Activated T-helper 17 cell treated with anti-CD3 and anti-CD28 coated beads, Interleukin-2, amount 50 U/mL, for 72 hours (primary cell): ENCODE measurements around the gene KIF22. TPM values are rescaled to one million over a fixed set of nuclear protein-coding genes. Genes with fewer than 3 reads are reported as not detected.

Source experiments
- ATAC-seq: fragments of 150-1000 bp; cut with Tn5 transposase; replicated peaks from 2 replicates; pipeline ENCODE4 v1.10.0; 2021; ENCODE audit warnings: mild to moderate bottlenecking, moderate library complexity
- H3K27ac Mint-ChIP-seq: one replicate; pipeline ENCODE4 v1.8.0; 2022; ENCODE audit warnings: mixed read lengths
- H3K27me3 Mint-ChIP-seq: one replicate; pipeline ENCODE4 v1.8.0; 2022; ENCODE audit warnings: mixed read lengths
- H3K36me3 Mint-ChIP-seq: one replicate; pipeline ENCODE4 v1.8.0; 2022; ENCODE audit warnings: low read depth, mild to moderate bottlenecking, mixed read lengths
- H3K4me1 Mint-ChIP-seq: one replicate; pipeline ENCODE4 v1.8.0; 2022; ENCODE audit warnings: mixed read lengths
- H3K4me3 Mint-ChIP-seq: one replicate; pipeline ENCODE4 v1.8.0; 2022; ENCODE audit warnings: mild to moderate bottlenecking, mixed read lengths
- H3K9me3 Mint-ChIP-seq: one replicate; pipeline ENCODE4 v1.8.0; 2022; ENCODE audit warnings: mixed read lengths
- total RNA-seq, 2 donors: library from RNA; stranded (reverse); gene quantifications; one replicate each; pipeline ENCODE4 v1.2.3, GENCODE V29; 2022

Gene KIF22
- total RNA-seq, 2 donors from 2014 or later, result 122 to 139 TPM

- H3K9me3 Mint-ChIP-seq, result no peaks in the 10 kb centered on the region
- H3K4me1 Mint-ChIP-seq, result peaks cover 30% of the 10 kb centered on the region
- peaks cover 59% of the 10 kb centered on the region for H3K36me3 Mint-ChIP-seq
- H3K27ac Mint-ChIP-seq, result peak within 1 kb of the TSS; percentile 86
- ATAC-seq, result no peak
- H3K27me3 Mint-ChIP-seq, result no peaks in the 10 kb centered on the region
- peak within 1 kb of the TSS; percentile 97 for H3K4me3 Mint-ChIP-seq
Observed at GRCh38 chr16:29811896-29812665, 21.5 kb downstream of the KIF22 start, which contains the start of gene PRRT2. Gene PRRT2 (plus strand): TSS chr16:29812193. CDS start chr16:29813055, 862 bp downstream.

GRCh38 chr16:29812754-29813643 is 22.4 kb downstream of the KIF22 start:
- Mint-ChIP-seq H3K4me1 (peaks cover 32% of the 10 kb centered on the region), H3K4me3 (peak overlapping the region; percentile 97), H3K9me3 (no peaks in the 10 kb centered on the region), H3K27me3 (no peaks in the 10 kb centered on the region), H3K27ac (no peak overlapping the region), H3K36me3 (peaks cover 59% of the 10 kb centered on the region)
- ATAC-seq, result no peak

- peaks cover 36% of the 10 kb centered on the region for H3K4me1 Mint-ChIP-seq
Observed at GRCh38 chr16:29813644-29814562, 23.4 kb downstream of the KIF22 start.

GRCh38 chr16:29814592-29814991 is 24.0 kb downstream of the KIF22 start:
- no peak for ATAC-seq
- H3K4me3 Mint-ChIP-seq, result peak overlapping the region; percentile 99
- peaks cover 59% of the 10 kb centered on the region for H3K36me3 Mint-ChIP-seq
- H3K27me3 Mint-ChIP-seq, result no peaks in the 10 kb centered on the region
- H3K27ac Mint-ChIP-seq, result no peak overlapping the region
- peaks cover 43% of the 10 kb centered on the region for H3K4me1 Mint-ChIP-seq
- H3K9me3 Mint-ChIP-seq, result no peaks in the 10 kb centered on the region

More at GRCh38 chr16:29813644-29814562, 23.4 kb downstream of the KIF22 start:
- H3K9me3 Mint-ChIP-seq, result no peaks in the 10 kb centered on the region
- H3K36me3 Mint-ChIP-seq, result peaks cover 59% of the 10 kb centered on the region
- H3K27ac Mint-ChIP-seq, result no peak overlapping the region
- no peaks in the 10 kb centered on the region for H3K27me3 Mint-ChIP-seq
- H3K4me3 Mint-ChIP-seq, result peak overlapping the region; percentile 99
- ATAC-seq, result no peak

- no peaks in the 10 kb centered on the region for H3K27me3 Mint-ChIP-seq
- peak overlapping the region; percentile 95 for H3K27ac Mint-ChIP-seq
- H3K4me1 Mint-ChIP-seq, result peaks cover 45% of the 10 kb centered on the region
- peaks cover 59% of the 10 kb centered on the region for H3K36me3 Mint-ChIP-seq
- no peaks in the 10 kb centered on the region for H3K9me3 Mint-ChIP-seq
- ATAC-seq, result no peak
- H3K4me3 Mint-ChIP-seq, result peak overlapping the region; percentile 99
Observed at GRCh38 chr16:29815032-29815721, 24.6 kb downstream of the KIF22 start.

- Mint-ChIP-seq H3K36me3 (peaks cover 59% of the 10 kb centered on the region), H3K27ac (peak within 1 kb of the TSS; percentile 95), H3K9me3 (no peaks in the 10 kb centered on the region), H3K27me3 (no peaks in the 10 kb centered on the region), H3K4me1 (peaks cover 38% of the 10 kb centered on the region), H3K4me3 (peak within 1 kb of the TSS; percentile 99)
- peak; percentile 76 for ATAC-seq
Observed at GRCh38 chr16:29815793-29816693, 25.5 kb downstream of the KIF22 start, which contains the start of gene PAGR1. Gene PAGR1 (plus strand): TSS chr16:29816152. CDS start chr16:29816526, 374 bp downstream.

GRCh38 chr16:29816694-29817441 is 26.3 kb downstream of the KIF22 start:
- peaks cover 65% of the 10 kb centered on the region for H3K36me3 Mint-ChIP-seq

GRCh38 chr16:29818082-29818481 is 27.5 kb downstream of the KIF22 start:
- no peaks in the 10 kb centered on the region for H3K27me3 Mint-ChIP-seq
- H3K27ac Mint-ChIP-seq, result peak overlapping the region; percentile 96
- no peaks in the 10 kb centered on the region for H3K9me3 Mint-ChIP-seq
- peaks cover 77% of the 10 kb centered on the region for H3K36me3 Mint-ChIP-seq
- no peak for ATAC-seq
- H3K4me1 Mint-ChIP-seq, result peaks cover 36% of the 10 kb centered on the region
- H3K4me3 Mint-ChIP-seq, result peak overlapping the region; percentile 99

More at GRCh38 chr16:29816694-29817441, 26.3 kb downstream of the KIF22 start:
- ATAC-seq, result peak; percentile 44
- no peaks in the 10 kb centered on the region for H3K9me3 Mint-ChIP-seq
- no peaks in the 10 kb centered on the region for H3K27me3 Mint-ChIP-seq
- H3K4me1 Mint-ChIP-seq, result peaks cover 36% of the 10 kb centered on the region
- peak overlapping the region; percentile 95 for H3K27ac Mint-ChIP-seq
- H3K4me3 Mint-ChIP-seq, result peak overlapping the region; percentile 99

- Mint-ChIP-seq H3K27ac (peak overlapping the region; percentile 96), H3K4me3 (peak overlapping the region; percentile 99), H3K9me3 (no peaks in the 10 kb centered on the region), H3K27me3 (no peaks in the 10 kb centered on the region), H3K36me3 (peaks cover 79% of the 10 kb centered on the region), H3K4me1 (peaks cover 30% of the 10 kb centered on the region)
- ATAC-seq, result no peak
Observed at GRCh38 chr16:29819506-29819905, 29.0 kb downstream of the KIF22 start.

GRCh38 chr16:29820271-29820701 is 29.7 kb downstream of the KIF22 start, which contains the start of gene MVP:
Gene MVP (plus strand): TSS chr16:29820462. CDS start chr16:29830550, 10,088 bp downstream.
- Mint-ChIP-seq H3K36me3 (peaks cover 85% of the 10 kb centered on the region), H3K4me3 (peak within 1 kb of the TSS; percentile 99), H3K27me3 (no peaks in the 10 kb centered on the region), H3K4me1 (peaks cover 28% of the 10 kb centered on the region), H3K9me3 (no peaks in the 10 kb centered on the region), H3K27ac (peak within 1 kb of the TSS; percentile 96)
- ATAC-seq, result peak; percentile 10

- H3K27ac Mint-ChIP-seq, result peak overlapping the region; percentile 96
- peaks cover 82% of the 10 kb centered on the region for H3K36me3 Mint-ChIP-seq
- peak overlapping the region; percentile 99 for H3K4me3 Mint-ChIP-seq
- H3K27me3 Mint-ChIP-seq, result no peaks in the 10 kb centered on the region
- peak; percentile 61 for ATAC-seq
- H3K4me1 Mint-ChIP-seq, result peaks cover 32% of the 10 kb centered on the region
- H3K9me3 Mint-ChIP-seq, result no peaks in the 10 kb centered on the region
Observed at GRCh38 chr16:29820730-29821642, 30.4 kb downstream of the KIF22 start.
